GM19193 (cell line): ENCODE data around the gene NPIPB8.
"Not testable (repeated sequence)": the region's sequence is repeated elsewhere in the genome, so short reads cannot be mapped to it uniquely, and the experiment has no call there.

Experiments used
- POLR2A ChIP-seq: IDR thresholded peaks from 4 replicates; pipeline ENCODE4 v1.6.1; 2011; ENCODE audit not compliant: insufficient read depth, insufficient read length; ENCODE audit errors: extremely low read depth

The NPIPB8 gene

DNA sequence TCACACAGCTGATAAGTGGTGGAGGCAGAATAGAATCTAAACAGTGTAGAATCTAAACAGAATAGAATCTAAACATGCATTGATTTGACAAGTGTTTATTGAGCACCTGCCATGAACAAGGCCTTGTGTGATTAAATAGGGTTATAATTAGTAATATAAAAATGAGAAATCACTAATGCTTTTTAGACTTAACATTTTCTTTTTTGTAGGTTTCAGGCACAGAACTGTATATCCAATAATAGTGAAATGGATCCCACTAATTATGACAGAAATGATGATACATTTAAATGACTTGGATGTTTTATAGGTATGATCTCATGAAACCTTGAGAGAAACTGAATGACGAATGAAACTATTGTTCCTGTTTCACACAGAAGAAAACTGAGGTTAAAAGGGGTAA is at the start of gene NPIPB8:
NPIPB8 (plus strand) TSS at position 301 of the 400 bp plus-strand sequence. CDS start 296 bp downstream, outside the sequence.
- not testable (repeated sequence) for TF ChIP-seq POLR2A

DNA sequence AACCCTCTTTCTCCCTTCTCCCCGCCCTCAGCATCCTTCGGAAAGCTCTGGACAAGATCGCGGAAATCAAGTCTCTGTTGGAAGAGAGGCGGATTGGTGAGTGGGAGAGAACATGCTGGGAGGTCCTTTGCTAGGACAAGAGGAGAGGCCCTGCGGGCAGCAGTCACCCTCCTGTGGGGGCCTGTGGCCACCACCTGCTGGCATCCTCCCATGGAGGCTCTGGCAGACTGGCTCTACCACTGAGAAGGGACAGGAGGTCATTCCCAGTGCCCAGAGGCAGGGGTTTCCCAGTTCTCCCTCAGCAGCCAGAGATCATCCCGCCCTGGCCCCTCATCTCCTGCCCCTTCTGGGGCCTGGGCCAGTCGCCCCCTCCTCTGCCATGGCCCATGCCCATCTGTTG is 48.8 kb upstream of the NPIPB8 start:
- no peak for TF ChIP-seq POLR2A

DNA sequence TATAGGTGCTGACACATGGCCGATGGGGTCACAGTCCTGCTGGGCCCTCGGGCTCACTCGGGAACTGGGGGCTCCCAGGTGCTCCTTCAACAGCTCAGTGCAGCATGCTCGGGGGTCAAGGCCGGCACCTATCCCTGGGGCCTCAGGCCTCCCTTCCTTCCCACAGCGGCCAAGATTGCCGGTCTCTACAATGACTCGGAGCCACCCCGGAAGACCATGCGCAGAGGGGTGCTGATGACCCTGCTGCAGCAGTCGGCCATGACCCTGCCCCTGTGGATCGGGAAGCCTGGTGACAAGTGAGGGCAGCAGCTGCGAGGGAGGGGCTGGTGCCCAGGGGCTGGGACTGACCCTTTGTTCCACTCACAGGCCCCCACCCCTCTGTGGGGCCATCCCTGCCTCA is 47.9 kb upstream of the NPIPB8 start:
- TF ChIP-seq POLR2A: no peak

DNA sequence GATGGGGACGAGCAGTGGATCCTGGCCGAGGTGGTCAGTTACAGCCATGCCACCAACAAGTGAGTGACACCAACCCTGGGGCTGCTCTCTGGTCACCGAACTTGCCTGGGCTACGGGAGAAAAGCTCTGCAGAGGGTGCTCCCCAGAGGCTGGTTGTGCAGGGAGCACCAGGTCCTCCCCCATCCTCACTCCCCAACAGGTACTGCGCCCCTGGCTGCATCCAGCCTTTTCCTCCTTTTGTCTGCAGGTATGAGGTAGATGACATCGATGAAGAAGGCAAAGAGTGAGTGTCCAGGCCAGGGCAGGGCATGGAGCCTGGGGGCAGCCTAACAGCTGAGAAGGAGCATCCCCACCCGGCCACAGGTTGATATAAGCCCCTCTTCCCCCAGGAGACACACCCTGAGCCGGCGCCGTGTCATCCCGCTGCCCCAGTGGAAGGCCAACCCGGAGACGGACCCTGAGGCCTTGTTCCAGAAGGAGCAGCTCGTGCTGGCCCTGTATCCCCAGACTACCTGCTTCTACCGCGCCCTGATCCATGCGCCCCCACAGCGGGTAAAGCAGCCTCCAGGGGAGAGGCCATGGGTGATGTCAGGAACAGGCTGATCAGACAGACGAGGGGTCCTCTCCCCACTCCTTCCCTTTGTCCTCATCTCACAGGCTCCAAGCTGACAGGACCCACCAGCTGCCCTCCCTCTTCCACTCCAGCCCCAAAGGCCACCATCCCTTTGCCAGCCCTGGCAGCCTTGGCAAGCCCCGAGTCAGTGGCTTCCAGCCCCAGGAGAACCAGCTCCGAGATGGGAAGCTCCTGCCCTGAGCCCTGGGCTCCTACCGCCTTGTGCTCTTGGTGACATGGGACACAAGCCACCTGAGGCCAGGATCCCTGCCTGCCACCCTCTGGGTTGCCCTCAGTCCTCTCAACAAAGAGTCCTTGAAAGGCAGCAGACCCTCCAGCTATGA is 47.2 kb upstream of the NPIPB8 start:
- no peak for TF ChIP-seq POLR2A

DNA sequence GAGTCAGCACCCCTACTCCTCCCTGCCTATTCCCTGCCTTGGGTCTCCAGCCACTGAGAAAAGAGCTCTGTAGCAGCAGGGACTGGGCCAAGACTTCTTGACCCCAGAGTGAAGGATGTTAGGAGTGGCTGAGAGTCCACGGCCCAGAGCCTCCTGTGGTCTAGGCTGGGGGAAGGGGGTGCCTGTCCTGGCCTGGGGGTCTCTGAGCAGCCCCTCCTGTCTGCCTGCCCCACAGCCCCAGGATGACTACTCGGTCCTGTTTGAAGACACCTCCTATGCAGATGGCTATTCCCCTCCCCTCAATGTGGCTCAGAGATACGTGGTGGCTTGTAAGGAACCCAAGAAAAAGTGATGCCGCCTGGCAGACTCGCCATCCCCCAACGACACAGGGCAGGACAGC is 46.5 kb upstream of the NPIPB8 start:
- TF ChIP-seq POLR2A: no peak

DNA sequence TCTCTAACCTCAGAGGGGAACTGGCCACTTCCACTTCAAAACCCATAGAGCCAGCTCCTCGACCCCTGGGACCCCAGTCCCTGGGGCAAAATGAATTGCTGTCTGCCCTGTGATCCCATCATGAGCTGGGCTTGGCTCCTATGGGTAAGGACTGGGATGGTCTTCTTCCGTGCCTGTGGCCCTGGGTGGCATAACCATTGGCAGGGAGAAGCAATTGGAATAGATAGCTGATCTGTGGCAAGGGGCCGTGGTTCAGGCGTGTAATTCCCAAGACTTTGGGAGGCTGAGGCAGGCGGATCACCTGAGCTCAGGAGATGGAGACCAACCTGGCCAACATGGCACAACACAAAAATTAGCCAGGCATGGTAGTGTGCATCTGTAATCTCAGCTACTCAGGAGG is 45.4 kb upstream of the NPIPB8 start:
- no peak for TF ChIP-seq POLR2A

DNA sequence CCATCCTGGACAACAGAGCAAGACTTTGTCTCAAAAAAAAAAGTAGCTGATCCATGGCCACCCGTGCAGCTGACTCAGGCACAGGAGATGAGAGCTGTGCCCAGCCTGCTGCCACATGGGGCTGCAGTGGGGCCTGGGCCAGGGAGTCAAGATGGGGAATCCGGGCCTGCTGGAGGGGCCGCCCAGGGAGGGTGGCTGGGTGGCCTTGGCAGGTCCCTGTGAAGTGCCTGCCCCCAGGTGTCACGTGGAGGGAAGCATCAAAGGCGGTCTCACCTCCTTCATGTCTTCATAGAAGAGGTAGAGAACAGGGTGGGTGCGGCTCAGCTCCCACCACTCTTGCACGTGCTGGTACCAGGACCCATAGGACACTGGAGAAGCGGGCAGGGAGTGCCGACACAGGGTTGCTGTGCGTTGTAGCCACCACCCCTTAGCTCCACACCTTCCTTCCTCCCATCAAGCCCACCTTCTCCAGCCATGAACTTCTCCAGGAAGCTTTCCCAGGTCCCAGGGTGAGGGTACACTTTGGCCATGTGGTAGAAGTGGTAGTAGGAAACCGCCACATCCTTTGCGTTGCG is 44.8 kb upstream of the NPIPB8 start:
- TF ChIP-seq POLR2A: no peak

DNA sequence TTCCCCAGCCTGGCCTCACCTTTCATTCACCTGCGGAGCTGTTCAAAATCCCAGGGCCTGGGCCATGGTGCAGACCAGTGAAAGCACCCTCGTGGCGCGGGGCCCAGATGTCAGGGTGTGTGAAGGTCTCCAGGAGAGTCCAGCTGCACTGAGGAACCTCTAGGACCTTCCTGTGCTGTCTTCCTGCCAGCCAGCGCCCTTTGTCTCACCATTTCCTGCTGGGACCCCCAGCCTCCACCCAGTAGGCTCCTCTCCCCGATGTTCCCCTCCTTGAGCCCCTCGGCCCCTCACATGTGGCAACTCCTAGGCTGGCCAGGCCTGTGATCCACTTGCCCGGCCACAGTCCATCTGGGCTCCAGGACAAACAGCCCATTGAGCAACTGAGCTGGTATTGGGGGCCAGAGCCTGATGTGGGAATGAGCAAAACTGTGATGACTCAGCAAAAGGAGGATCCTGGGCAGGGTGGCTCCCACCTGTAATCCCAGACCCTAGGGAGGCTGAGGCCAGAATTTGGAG is 41.7 kb upstream of the NPIPB8 start:
- TF ChIP-seq POLR2A: no peak

DNA sequence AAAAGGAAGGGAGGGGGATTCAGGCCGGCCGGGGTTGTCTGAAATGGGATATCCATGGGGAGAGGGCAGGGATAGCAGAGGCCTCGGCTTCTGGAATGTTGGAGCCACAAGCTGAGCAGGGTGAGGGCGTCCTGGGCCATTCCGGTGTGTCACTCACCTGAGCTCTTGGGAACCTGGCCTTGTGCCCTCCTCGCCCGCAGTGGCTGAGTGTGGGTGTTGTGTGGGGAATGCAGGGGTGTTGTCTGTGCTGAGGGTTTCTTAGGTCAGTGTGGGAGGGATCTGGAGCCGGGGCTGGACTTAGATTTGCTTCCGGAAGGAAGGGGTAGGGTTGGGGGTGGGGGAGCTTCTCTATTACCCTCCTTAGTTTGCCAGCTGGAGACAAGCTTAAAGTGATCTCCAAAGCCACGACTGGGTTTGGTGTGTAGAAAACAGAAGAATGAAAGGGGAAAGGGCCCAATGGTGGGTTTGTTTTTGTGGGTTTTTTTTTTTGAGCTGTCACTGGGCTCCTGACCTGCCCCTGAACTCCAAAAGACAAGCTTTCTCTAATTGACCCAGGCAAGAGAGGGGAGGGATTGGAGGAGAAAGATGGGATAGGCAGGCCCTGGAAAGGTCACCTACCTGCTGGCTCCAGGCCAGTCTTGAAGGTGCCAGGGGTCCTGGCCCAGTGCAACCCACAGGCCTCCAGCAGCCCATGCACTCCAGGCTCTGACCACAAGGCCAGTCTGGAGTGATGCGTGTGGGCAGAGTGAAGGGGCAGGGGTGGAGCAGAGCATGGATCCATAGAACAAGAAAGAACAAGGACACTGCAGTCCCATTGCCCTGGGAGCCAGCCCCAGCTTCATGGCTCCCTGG is 40.8 kb upstream of the NPIPB8 start, which contains the start of gene SULT1A2:
SULT1A2 (minus strand) TSS at position 211 of the 852 bp plus-strand sequence. CDS start 1,120 bp downstream, outside the sequence.
- TF ChIP-seq POLR2A: no peak

DNA sequence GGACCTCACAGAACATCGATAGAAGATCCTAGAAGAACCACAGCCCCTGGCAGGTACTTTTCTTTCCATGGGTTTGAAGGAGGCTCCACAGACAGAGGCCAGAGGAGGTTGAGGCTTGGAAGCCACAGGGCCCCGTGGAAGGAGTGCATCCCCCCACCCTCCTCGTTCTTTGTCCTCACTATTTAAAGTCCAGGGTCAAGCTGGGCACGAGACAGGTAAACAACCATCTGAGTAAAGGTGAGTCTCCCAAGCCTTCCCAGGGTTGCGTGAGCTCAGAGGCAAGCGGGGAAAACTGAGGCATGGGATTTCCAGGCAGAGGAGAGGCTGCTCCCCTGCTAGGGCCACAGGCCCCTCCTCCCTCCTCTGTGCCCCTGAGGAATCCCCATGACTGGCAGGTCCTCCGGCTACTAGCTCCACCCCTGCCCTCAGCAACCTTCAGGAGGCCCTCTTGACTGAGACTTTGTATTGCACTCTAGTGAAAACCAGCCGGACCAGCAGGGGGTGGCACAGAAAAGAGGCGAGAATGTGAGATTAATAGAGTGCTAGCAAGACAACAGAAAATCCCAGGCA is 40.1 kb upstream of the NPIPB8 start:
- no peak for TF ChIP-seq POLR2A

DNA sequence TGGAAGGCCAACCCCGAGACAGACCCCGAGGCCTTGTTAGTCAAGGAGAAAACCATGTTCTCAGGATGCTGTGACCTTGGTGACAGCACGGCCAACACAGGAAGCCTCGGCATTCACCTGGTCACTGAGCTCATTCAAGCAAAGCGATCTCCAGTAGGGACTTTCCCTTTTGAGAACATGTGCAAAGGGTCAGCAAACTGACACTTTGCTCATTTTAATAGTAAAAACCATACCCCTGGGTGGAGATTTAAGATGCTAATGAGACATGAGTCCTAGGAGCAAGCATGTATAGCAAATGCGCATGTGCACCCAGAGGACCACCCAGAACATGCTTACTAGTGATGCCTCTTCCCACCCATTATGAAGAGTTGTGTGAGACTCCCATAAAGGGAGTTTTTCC is 35.3 kb upstream of the NPIPB8 start:
- no peak for TF ChIP-seq POLR2A

DNA sequence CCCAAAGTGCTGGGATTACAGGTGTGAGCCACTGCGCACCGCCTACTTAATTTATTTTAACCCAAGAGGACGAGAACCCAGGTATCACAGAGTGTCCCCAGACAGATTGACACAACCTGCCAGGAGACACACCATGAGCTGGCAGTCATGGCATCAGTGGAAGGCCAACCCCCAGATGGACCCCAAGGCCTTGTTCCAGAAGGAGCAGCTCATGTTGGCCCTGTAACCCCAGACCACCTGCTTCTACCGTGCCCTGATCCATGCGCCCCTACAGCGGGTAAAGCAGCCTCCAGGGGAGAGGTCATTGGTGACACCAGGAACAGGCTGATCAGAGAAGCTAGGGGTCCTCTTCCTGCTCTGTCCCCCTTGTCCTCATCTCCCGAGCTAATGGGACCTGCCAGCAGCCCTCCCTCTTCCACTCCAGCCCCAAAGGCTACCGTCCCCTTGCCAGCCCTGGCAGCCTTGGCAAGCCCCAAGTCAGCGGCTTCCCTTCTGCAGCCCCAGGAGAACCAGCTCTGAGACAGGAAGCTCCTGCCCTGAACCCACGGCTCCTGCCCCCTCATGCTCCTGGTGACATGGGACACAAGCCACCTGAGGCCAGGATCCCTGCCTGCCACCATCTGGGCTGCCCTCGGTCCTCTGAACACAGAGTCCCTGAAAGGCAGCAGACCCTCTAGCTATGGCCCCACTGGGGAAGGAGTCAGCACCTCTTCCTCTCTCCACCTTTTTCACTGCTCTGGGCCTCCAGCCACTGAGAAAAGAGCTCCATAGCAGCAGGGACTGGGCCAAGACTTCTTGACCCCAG is 34.3 kb upstream of the NPIPB8 start:
- no peak for TF ChIP-seq POLR2A

DNA sequence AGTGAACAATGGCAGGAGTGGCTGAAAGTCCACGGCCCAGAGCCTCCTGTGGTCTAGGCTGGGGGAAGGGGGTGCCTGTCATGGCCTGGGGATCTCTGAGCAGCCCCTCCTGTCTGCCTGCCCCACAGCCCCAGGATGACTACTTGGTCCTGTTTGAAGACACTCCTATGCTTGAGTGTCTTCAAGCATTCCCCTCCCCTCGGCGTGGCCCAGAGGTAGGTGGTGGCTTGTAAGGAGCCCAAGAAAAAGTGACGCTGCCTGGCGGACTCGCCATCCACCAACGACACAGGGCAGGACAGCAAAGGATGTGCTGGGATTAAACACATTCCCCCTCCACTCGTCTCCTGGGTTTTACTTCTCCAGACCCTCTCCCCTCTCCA is 33.7 kb upstream of the NPIPB8 start:
- no peak for TF ChIP-seq POLR2A
